GM23248 (cell line): ENCODE measurements around the gene DNTTIP2.

Source experiments
- EZH2 ChIP-seq: fragments of 200-600 bp; sonication (generic); IDR thresholded peaks from 2 replicates; pipeline ENCODE4 v1.6.1; 2018; ENCODE audit warnings: antibody characterized with exemption, mild to moderate bottlenecking; ENCODE audit not compliant: insufficient read depth, poor library complexity, severe bottlenecking
- EZH2phosphoT487 ChIP-seq: fragments of 200-600 bp; sonication (generic); IDR thresholded peaks from 2 replicates; pipeline ENCODE4 v1.6.1; 2018; ENCODE audit warnings: antibody characterized with exemption, moderate library complexity, mild to moderate bottlenecking, low read depth; ENCODE audit not compliant: insufficient read depth

DNA sequence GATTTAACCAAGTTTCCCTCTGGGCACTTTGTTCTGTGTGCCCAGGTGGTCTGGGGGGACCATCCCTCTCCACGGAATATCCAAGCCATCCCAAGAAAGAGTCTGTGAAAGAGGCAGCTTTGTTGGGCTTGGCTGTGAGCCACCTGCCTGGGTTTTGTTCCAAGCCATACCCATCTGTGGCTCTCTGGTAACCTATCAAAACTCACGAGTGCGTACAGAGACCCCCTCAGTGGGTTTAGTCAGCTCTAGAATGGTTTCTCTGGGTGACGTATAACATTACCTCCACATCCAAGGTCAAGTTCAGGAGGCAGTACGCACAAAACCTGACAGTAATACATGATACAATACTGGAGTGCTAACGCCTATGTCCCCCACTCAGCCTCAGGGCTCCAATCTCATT is 54.2 kb downstream of the DNTTIP2 start:
- no peak for TF ChIP-seq EZH2
- TF ChIP-seq EZH2phosphoT487 = no peak
